HepG2 (cell line): Measurements from ENCODE around the gene OR52H1.

Source experiments
- CCDC6 ChIP-seq: sonication (generic); formaldehyde crosslinking; IDR thresholded peaks from 2 replicates; pipeline ENCODE4 v1.8.1; 2022; ENCODE audit warnings: mild to moderate bottlenecking, missing genetic modification reagents, moderate library complexity
- MYNN ChIP-seq: sonication (generic); formaldehyde crosslinking; IDR thresholded peaks from 2 replicates; pipeline ENCODE4 v1.4.0; 2020; ENCODE audit warnings: mild to moderate bottlenecking, low read depth, missing genetic modification reagents
- SIX4 ChIP-seq: sonication (generic); formaldehyde crosslinking; IDR thresholded peaks from 2 replicates; pipeline ENCODE4 v1.4.0; 2020; ENCODE audit warnings: missing genetic modification reagents
- TF ChIP-seq, protein P1 (sequence below): sonication (generic); formaldehyde crosslinking; IDR thresholded peaks from 2 replicates; pipeline ENCODE4 v1.8.1; 2023; ENCODE audit warnings: missing genetic modification reagents, inconsistent platforms, borderline replicate concordance
- TF ChIP-seq, protein P2 (sequence below): sonication (generic); formaldehyde crosslinking; IDR thresholded peaks from 2 replicates; pipeline ENCODE4 v1.4.0; 2020; ENCODE audit warnings: missing genetic modification reagents, mild to moderate bottlenecking, borderline replicate concordance
- TF ChIP-seq, protein P3 (sequence below): sonication (generic); formaldehyde crosslinking; IDR thresholded peaks from 2 replicates; pipeline ENCODE4 v1.8.0; 2023; ENCODE audit warnings: mild to moderate bottlenecking, missing genetic modification reagents

DNA sequence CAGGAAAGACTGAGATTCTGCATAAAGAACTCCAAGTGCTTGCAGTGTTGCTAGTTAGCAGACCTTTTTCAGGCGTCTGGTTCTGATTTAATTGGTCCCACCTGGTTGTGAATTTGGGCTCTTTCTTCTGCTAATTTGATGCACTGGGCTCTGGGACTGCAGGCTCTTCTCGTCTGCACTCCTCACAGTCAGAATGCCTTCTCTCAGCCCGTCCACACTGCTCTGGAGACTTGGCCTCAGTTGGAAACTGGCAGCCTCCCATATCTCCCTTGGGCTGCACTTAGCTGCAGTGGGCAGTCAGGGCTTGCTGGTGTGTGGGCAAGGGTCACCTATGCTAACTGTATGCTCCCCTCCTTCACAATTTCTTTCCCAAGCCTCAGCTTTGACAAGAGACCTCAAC, 49.6 kb upstream of the OR52H1 start:
- TF ChIP-seq MYNN (CRISPR knock-in tag) (no peak), CCDC6 (no peak), SIX4 (CRISPR knock-in tag) (no peak)
- TF ChIP-seq, protein P1, sequence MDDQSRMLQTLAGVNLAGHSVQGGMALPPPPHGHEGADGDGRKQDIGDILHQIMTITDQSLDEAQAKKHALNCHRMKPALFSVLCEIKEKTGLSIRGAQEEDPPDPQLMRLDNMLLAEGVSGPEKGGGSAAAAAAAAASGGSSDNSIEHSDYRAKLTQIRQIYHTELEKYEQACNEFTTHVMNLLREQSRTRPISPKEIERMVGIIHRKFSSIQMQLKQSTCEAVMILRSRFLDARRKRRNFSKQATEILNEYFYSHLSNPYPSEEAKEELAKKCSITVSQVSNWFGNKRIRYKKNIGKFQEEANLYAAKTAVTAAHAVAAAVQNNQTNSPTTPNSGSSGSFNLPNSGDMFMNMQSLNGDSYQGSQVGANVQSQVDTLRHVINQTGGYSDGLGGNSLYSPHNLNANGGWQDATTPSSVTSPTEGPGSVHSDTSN (CRISPR knock-in tag): no peak
- TF ChIP-seq, protein P2, sequence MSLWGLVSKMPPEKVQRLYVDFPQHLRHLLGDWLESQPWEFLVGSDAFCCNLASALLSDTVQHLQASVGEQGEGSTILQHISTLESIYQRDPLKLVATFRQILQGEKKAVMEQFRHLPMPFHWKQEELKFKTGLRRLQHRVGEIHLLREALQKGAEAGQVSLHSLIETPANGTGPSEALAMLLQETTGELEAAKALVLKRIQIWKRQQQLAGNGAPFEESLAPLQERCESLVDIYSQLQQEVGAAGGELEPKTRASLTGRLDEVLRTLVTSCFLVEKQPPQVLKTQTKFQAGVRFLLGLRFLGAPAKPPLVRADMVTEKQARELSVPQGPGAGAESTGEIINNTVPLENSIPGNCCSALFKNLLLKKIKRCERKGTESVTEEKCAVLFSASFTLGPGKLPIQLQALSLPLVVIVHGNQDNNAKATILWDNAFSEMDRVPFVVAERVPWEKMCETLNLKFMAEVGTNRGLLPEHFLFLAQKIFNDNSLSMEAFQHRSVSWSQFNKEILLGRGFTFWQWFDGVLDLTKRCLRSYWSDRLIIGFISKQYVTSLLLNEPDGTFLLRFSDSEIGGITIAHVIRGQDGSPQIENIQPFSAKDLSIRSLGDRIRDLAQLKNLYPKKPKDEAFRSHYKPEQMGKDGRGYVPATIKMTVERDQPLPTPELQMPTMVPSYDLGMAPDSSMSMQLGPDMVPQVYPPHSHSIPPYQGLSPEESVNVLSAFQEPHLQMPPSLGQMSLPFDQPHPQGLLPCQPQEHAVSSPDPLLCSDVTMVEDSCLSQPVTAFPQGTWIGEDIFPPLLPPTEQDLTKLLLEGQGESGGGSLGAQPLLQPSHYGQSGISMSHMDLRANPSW: no peak
- TF ChIP-seq, protein P3, sequence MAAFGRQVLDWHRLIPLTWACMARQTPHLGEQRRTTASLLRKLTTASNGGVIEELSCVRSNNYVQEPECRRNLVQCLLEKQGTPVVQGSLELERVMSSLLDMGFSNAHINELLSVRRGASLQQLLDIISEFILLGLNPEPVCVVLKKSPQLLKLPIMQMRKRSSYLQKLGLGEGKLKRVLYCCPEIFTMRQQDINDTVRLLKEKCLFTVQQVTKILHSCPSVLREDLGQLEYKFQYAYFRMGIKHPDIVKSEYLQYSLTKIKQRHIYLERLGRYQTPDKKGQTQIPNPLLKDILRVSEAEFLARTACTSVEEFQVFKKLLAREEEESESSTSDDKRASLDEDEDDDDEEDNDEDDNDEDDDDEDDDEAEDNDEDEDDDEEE (CRISPR knock-in tag): no peak
